Stimulated activated CD8-positive, alpha-beta memory T cell treated with anti-CD3 and anti-CD28 coated beads, Interleukin-4, amount 100 ng/mL, for 24 hours (primary cell): Measurements from ENCODE around the gene MAP3K13.
"Not testable (repeated sequence)": the region's sequence is repeated elsewhere in the genome, so short reads cannot be mapped to it uniquely, and the experiment has no call there.

Experiments used
- DNase-seq: peaks from one replicate; pipeline ENCODE4 v3.0.0-alpha.2; 2020; ENCODE audit warnings: low read depth

MAP3K13 gene

GRCh38 chr3:185397676-185398075, 34.7 kb downstream of the MAP3K13 start:
- DNase-seq, result no peak

GRCh38 chr3:185399737-185400667, 37.1 kb downstream of the MAP3K13 start:
- DNase-seq, result no peak

GRCh38 chr3:185400866-185401265, 37.9 kb downstream of the MAP3K13 start:
- DNase-seq, result no peak

- DNase-seq, result no peak
These were observed 38.5 kb downstream of the MAP3K13 start for GRCh38 chr3:185401319-185401955.

- DNase-seq, result no peak
These were observed 39.6 kb downstream of the MAP3K13 start for GRCh38 chr3:185402561-185402960.

GRCh38 chr3:185403002-185403401, 40.1 kb downstream of the MAP3K13 start:
- DNase-seq, result no peak

GRCh38 chr3:185405243-185405642, 42.3 kb downstream of the MAP3K13 start:
- DNase-seq, result no peak

GRCh38 chr3:185405664-185406063, 42.7 kb downstream of the MAP3K13 start:
- no peak for DNase-seq

- DNase-seq, result no peak
These were observed 43.2 kb downstream of the MAP3K13 start for GRCh38 chr3:185406121-185406620.

- no peak for DNase-seq
These were observed 47.0 kb downstream of the MAP3K13 start for GRCh38 chr3:185409957-185410356.

- no peak for DNase-seq
These were observed 48.2 kb downstream of the MAP3K13 start for GRCh38 chr3:185411133-185411532.

- DNase-seq, result no peak
These were observed 53.6 kb downstream of the MAP3K13 start for GRCh38 chr3:185416513-185416912.

GRCh38 chr3:185418561-185418977, 55.6 kb downstream of the MAP3K13 start:
- not testable (repeated sequence) for DNase-seq

GRCh38 chr3:185420762-185421161, 57.8 kb downstream of the MAP3K13 start:
- DNase-seq, result no peak

GRCh38 chr3:185421577-185422232, 58.8 kb downstream of the MAP3K13 start:
- no peak for DNase-seq

- no peak for DNase-seq
These were observed 59.7 kb downstream of the MAP3K13 start for GRCh38 chr3:185422677-185423076.

- DNase-seq, result no peak
These were observed 60.2 kb downstream of the MAP3K13 start for GRCh38 chr3:185423178-185423577.

- DNase-seq, result no peak
These were observed 61.5 kb downstream of the MAP3K13 start for GRCh38 chr3:185424435-185424834.

GRCh38 chr3:185430375-185430774, 67.4 kb downstream of the MAP3K13 start:
- DNase-seq, result no peak

GRCh38 chr3:185439745-185440466, 77.0 kb downstream of the MAP3K13 start:
- DNase-seq, result no peak

- DNase-seq, result no peak
These were observed 79.1 kb downstream of the MAP3K13 start for GRCh38 chr3:185442031-185442430.

GRCh38 chr3:185444329-185444728, 81.4 kb downstream of the MAP3K13 start:
- DNase-seq, result no peak
